Raji (cell line): ENCODE results near the gene TPRG1L.

ENCODE experiments used
- POLR2A ChIP-seq: IDR thresholded peaks from 2 replicates; pipeline ENCODE4 v1.6.1; 2011; ENCODE audit warnings: low read depth, low read length, control low read depth; ENCODE audit not compliant: insufficient read depth

Gene TPRG1L

GRCh38 chr1:3656450-3657095 is 31.8 kb downstream of the TPRG1L start:
- no peak for TF ChIP-seq POLR2A

DNA sequence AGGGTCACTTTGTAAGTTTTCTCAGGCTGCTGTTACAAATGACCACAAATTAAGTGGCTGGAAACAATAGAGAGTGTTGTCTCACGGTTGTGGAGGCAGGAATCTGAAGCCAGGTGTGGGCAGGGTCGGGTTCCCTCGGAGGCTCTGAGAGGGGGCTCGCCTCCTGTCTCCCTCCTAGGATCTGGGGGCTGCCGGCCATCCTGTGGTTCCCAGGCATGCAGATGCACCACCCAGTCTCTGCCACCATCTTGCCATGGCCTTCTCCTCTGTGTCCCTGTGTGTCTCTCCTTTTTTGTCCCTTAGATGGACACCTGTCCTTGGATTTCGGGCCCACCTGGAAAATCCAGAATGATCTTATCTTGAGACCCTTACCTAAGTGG is 32.3 kb downstream of the TPRG1L start:
- TF ChIP-seq POLR2A = no peak

GRCh38 chr1:3657578-3658230 is 32.9 kb downstream of the TPRG1L start:
- no peak for TF ChIP-seq POLR2A

- no peak for TF ChIP-seq POLR2A
Observed at GRCh38 chr1:3658231-3658615, 33.4 kb downstream of the TPRG1L start.

GRCh38 chr1:3659093-3659492 is 34.3 kb downstream of the TPRG1L start:
- no peak for TF ChIP-seq POLR2A

DNA sequence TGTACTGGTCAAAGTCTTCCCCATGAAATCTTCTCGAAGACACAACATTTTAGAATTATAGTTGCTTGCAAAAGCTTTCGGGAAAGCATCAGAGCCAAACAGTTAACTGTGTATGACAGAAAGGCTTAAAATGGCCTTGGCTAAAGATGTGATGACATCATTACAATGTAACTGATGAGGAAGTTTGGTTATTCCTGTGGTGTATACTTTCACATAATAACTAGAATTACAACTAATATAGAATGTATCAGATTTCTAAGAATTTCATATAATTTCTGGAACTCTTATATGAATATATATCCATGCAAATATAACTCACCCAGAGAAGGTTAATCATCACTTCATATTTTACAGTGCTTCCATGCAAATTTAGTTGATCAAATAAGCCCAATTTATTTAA is 35.9 kb downstream of the TPRG1L start:
- TF ChIP-seq POLR2A = no peak

GRCh38 chr1:3661631-3662030 is 36.8 kb downstream of the TPRG1L start:
- TF ChIP-seq POLR2A = no peak

- TF ChIP-seq POLR2A = no peak
Observed at GRCh38 chr1:3662080-3662671, 37.4 kb downstream of the TPRG1L start.

DNA sequence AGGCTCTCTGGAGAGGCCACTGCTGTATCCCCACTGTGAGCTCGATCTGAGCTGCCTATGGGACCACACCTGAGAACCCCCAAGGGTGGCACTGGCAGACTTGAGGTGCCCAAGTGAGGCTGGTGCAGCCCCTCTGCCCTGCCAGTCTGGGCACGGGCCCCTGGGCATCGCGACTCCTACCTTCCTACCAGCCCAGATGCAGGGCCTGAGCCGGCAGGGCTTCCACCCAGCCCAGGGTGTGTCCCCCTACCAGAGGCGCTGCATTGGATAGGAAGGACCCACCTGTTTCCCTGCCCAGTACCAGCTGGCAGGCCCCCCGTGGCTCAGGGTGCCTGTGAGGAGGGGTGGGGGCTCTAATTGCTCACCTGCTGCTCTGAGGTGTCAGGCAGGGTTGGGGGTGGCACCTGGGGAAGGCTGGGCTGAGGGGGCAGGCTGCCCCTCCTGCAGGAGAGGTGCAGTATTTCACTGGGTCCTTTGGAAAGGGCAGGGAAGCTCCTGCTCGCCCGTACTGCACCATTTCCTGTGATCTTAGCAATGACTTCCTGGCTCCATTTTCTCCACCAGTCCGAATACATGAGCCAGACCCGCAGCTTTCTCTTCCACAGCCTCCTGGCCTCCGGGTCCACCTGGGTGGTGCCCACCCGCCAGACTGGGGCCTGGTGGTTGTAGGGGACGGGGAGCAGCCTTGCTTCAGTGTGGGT is 39.3 kb downstream of the TPRG1L start:
- no peak for TF ChIP-seq POLR2A

DNA sequence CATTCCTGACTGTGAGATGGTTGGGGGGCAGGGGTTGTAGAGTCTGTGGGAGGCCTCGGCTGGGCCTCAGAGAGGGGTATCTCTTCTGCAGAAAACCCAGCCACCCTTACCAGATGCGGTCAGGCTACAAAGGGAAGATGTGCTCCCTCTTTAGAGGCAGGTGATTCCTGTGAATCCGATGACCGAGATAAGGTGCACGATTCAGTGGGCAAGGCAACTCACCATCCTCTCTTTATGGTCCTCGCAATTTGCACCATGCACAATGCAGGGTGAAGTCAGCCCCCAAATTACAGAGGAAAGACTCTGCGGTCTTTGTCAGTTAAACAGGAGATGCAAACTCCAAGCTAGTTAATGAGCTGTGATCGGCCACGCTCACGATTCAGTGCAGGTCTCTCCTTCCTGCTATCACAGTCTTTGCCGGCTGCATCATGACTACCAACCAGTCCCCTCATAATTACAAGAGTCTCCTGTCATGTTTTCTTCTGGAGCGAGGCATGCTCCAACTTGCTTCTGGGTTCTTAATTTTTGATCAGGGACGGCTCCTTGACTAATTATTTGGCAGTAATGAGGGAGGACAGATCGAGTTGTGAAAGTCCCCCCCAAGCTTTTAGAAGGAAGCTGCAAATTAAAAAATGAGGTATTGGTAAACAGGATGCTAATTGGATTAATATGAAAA is 40.0 kb downstream of the TPRG1L start:
- peak; percentile 58 for TF ChIP-seq POLR2A

GRCh38 chr1:3668148-3668547 is 43.3 kb downstream of the TPRG1L start:
- no peak for TF ChIP-seq POLR2A

DNA sequence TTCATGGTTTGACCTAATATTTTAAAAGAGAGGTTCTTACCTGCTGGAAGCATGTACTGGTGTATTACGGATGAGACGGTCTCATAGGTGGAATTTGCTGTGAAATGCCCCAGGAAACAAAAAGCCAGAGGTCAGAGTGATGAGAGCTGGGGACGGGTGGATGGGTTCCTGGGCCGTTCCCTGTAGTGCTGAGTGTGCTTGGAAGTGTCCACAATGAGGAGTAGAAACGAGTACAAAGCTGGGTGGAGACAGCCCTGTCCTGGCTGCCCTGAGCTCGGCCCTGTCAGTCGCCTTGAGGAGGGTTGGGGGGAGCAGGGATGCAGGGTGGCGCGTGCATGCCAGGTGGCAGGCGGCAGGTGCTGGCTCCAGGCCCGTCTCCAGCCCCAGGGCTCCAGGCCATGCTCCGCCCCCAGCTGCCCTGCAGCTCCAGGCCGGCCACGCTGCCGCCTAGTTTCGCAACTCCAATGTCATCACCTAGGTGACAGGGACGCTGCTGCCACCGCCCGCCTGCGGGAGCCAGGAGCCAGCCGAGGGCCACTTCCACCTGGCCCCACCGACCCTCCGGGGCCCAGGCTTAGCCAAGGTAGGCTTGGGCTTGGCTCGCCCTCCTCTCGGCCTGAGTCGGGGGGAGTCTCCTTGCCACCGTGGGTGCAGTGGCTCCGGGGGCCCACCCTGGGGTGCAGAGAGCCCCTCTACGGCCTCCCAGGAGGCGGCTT is 43.9 kb downstream of the TPRG1L start:
- no peak for TF ChIP-seq POLR2A

DNA sequence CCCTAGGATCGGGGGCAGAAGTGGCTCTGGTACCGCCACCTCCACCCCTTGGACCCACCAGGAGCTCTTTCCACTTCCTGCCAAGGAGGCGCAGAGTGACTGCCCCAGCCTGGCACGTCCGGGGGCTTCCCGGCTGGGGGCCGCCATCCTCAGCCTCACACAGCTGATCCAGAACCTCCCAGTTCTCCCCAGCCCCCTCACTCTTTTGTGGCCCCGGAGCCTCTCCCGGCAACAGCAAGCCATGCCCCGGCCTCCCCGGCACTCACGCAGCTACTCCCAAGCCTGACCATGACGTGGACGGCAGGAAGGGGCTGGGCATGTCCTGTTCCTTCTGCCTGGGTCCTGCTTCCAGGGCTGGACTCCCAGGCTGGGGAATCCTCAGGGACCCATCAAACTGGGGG is 44.6 kb downstream of the TPRG1L start:
- no peak for TF ChIP-seq POLR2A

DNA sequence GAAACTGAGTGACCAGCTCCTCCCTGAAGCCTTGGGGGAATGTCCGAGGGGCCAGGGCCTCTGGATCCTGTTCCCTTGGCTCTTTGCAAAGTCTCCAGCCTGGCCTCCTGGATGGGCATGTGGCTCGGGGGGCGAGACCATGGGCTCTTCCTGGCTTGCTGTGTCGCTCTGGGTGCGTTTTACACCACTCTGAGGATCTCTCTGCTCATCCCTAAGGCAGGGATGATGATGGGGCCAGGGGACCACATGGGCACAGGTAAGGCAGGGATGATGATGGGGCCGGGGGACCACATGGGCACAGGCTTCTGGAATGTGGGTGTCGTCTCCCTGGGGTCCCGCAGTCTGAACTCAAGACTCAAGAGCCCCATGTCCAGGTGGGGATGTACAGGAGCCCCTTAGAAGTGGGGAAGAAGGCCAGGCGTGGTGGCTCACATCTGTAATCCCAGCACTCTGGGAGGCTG is 45.2 kb downstream of the TPRG1L start:
- no peak for TF ChIP-seq POLR2A

- no peak for TF ChIP-seq POLR2A
Observed at GRCh38 chr1:3670823-3671265, 46.0 kb downstream of the TPRG1L start.
